Activated T-cell treated with anti-CD3 and anti-CD28 coated beads for 1 hour (primary cell): Measurements from ENCODE around the gene ACAP3.
"Not testable (repeated sequence)": the region's sequence is repeated elsewhere in the genome, so short reads cannot be mapped to it uniquely, and the experiment has no call there.

Experiments
- DNase-seq: peaks from one replicate; pipeline ENCODE4 v3.0.0-alpha.2; 2020; ENCODE audit warnings: low read depth

The ACAP3 gene

GRCh38 chr1:1330366-1331067, 22.8 kb upstream of the ACAP3 start:
- no peak for DNase-seq

GRCh38 chr1:1329304-1330210, 21.8 kb upstream of the ACAP3 start:
- DNase-seq = no peak

- no peak for DNase-seq
Measured at GRCh38 chr1:1328254-1328653, 20.5 kb upstream of the ACAP3 start.

GRCh38 chr1:1327291-1327690, 19.6 kb upstream of the ACAP3 start:
- DNase-seq = no peak

- DNase-seq = no peak
Measured at GRCh38 chr1:1326075-1326605, 18.4 kb upstream of the ACAP3 start.

GRCh38 chr1:1325288-1326074, 17.8 kb upstream of the ACAP3 start:
- no peak for DNase-seq

- DNase-seq = peak; percentile 97
Measured at GRCh38 chr1:1324524-1325287, 17.0 kb upstream of the ACAP3 start, which contains the start of the genes CPTP and INTS11. Gene CPTP (plus strand): TSS chr1:1324802. CDS start chr1:1326911, 2,109 bp downstream. Gene INTS11 (minus strand): TSS chr1:1324660. CDS start chr1:1324608, 52 bp downstream.

GRCh38 chr1:1324084-1324523, 16.4 kb upstream of the ACAP3 start:
- DNase-seq = no peak

GRCh38 chr1:1322952-1323351, 15.2 kb upstream of the ACAP3 start:
- DNase-seq = no peak

- DNase-seq = no peak
Measured at GRCh38 chr1:1322418-1322817, 14.7 kb upstream of the ACAP3 start.

- no peak for DNase-seq
Measured at GRCh38 chr1:1321477-1321876, 13.7 kb upstream of the ACAP3 start.

- no peak for DNase-seq
Measured at GRCh38 chr1:1320666-1321448, 13.1 kb upstream of the ACAP3 start.

- no peak for DNase-seq
Measured at GRCh38 chr1:1319646-1319941, 11.9 kb upstream of the ACAP3 start.

- no peak for DNase-seq
Measured at GRCh38 chr1:1318777-1319645, 11.3 kb upstream of the ACAP3 start.

- no peak for DNase-seq
Measured at GRCh38 chr1:1318131-1318652, 10.5 kb upstream of the ACAP3 start.

- no peak for DNase-seq
Measured at GRCh38 chr1:1317420-1317819, 9.7 kb upstream of the ACAP3 start.

- DNase-seq = not testable (repeated sequence)
Measured at GRCh38 chr1:1316199-1316598, 8.5 kb upstream of the ACAP3 start.

GRCh38 chr1:1315435-1315954, 7.8 kb upstream of the ACAP3 start:
- DNase-seq = no peak

- DNase-seq = no peak
Measured at GRCh38 chr1:1314678-1315335, 7.1 kb upstream of the ACAP3 start.
